ENCODE data around the gene HOXD11.

HOXD11 gene

GRCh38 chr2:176120364-176121189 lies 13.5 kb downstream of the HOXD11 start:
- DNase-seq (ENCODE audit: low read depth in 2 of 3, low spot score in 2 of 3): no peak

- no peak for DNase-seq (ENCODE audit: low read depth in 2 of 3, low spot score in 2 of 3)
Observed at GRCh38 chr2:176121190-176122051, 14.3 kb downstream of the HOXD11 start.

GRCh38 chr2:176122052-176122682 lies 15.1 kb downstream of the HOXD11 start:
- DNase-seq (ENCODE audit: low read depth in 2 of 3, low spot score in 2 of 3): no peak

DNA sequence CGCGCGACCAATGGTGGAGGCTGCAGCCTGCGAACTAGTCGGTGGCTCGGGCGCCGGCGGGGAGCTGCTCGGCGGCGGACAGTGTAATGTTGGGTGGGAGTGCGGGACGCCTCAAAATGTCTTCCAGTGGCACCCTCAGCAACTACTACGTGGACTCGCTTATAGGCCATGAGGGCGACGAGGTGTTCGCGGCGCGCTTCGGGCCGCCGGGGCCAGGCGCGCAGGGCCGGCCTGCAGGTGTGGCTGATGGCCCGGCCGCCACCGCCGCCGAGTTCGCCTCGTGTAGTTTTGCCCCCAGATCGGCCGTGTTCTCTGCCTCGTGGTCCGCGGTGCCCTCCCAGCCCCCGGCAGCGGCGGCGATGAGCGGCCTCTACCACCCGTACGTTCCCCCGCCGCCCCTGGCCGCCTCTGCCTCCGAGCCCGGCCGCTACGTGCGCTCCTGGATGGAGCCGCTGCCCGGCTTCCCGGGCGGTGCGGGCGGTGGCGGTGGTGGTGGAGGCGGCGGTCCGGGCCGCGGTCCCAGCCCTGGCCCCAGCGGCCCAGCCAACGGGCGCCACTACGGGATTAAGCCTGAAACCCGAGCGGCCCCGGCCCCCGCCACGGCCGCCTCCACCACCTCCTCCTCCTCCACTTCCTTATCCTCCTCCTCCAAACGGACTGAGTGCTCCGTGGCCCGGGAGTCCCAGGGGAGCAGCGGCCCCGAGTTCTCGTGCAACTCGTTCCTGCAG lies 15.8 kb downstream of the HOXD11 start, which contains the start of gene HOXD9:
TSS of gene HOXD9 (plus strand) at position 37 of the 728 bp plus-strand sequence. CDS start at position 87, 50 bp downstream.
- DNase-seq (ENCODE audit: low read depth in 2 of 3, low spot score in 2 of 3): no peak

DNA sequence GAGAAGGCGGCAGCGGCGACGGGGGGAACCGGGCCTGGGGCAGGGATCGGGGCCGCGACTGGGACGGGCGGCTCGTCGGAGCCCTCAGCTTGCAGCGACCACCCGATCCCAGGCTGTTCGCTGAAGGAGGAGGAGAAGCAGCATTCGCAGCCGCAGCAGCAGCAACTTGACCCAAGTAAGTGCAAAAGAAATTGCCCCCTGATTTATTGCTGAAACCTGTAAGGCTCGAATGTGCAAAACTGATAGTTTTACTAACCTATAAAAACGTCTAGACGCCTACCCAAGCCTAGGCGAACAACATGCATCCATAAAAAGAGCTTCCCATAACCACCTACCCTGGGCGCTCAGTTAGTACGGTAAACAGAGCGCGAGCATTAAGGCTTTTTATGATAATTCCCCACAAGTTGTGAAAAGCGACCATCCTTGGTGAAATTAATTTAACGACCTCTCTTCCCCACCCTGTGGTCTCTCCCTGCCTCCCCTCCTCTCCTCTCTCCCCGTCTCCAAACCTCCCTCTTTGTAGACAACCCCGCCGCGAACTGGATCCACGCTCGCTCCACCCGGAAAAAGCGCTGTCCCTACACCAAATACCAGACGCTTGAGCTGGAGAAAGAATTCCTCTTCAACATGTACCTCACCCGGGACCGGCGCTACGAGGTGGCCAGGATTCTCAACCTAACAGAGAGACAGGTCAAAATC lies 16.5 kb downstream of the HOXD11 start:
- no peak for DNase-seq (ENCODE audit: low read depth in 2 of 3, low spot score in 2 of 3)

- no peak for DNase-seq (ENCODE audit: low read depth in 2 of 3, low spot score in 2 of 3)
Observed at GRCh38 chr2:176124110-176124946, 17.2 kb downstream of the HOXD11 start.

DNA sequence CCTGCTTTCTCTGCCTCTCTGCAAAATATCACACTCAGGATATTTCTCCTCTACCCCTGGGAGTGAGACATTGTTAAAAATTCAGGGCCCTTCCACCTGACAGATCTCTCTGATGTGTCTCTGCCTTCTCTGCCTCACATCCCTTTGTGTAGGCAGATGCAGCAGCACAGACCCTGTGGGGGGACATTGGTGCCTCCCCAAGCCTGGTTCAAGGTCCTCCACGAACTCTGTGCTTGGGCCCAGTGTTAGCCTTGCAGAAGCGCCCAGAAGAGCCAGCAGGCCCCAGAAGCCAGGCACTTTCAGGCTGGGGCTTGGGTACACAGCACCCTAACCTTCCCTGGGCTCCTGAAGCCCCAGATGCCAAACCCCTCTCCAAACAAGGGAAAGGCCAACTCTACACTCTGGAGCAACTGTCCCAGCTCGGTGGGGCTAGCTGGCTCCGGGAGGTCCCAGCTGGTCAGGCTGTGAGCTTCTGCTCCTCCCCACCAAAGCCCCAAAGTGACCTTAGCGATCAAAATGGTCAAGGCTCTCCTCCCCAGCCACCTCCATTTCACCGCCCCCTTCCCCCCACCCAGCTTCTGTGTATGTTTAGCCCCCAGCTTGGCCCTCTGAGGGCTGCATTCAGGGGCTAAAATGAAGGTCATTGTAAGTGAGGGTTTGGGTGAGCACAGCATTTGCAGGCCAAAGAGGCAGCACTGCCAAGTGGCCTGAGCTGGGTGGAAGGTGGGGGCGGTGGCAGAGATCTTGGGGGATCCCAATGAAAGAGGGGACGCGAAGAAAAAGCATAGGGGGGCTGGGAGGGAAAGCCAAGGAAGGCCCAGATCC lies 18.1 kb downstream of the HOXD11 start:
- no peak for DNase-seq (ENCODE audit: low read depth in 2 of 3, low spot score in 2 of 3)

GRCh38 chr2:176125772-176126054 lies 18.6 kb downstream of the HOXD11 start:
- DNase-seq (ENCODE audit: low read depth in 2 of 3, low spot score in 2 of 3): no peak

DNA sequence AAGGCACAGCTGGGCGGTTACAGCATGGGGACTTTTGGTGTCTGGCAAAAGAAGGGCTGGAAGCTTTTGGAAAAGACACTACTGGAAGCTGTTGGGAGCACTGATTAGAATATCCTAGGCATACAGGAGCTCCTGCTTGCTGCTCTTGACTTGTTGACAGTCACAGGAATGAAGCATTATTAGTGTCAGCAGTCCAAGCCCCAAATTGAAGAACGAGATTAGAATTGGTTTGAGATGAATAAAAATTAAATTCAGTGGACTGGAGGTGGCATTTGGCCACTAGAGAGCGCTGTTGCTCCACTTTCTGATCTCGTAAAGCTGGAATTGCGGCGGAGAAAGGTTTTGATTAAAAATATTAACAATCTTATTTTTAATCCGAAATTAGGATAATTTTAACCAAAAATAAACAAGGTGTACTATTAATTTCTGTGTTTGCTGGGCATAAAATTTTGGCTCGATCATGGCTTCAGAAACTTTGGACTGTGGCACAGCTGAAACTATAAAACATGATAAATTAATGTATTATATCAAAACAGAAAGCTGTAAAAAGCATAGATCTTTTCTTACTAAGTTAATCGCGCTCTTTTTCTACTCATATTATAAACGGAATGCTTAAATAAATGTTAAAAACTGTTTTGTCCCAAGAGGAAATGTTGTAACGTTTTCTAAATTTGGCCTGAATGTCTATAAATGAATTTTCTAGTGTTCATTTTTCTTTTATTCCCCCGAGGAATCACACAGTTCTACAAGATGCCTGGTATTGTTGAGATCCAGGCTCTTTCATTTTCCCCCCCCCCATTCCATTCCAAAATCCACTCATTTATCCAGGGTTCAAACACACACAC lies 20.1 kb downstream of the HOXD11 start:
- DNase-seq (ENCODE audit: low read depth in 2 of 3, low spot score in 2 of 3): peak in 1 of 3 experiments; percentile 60

DNA sequence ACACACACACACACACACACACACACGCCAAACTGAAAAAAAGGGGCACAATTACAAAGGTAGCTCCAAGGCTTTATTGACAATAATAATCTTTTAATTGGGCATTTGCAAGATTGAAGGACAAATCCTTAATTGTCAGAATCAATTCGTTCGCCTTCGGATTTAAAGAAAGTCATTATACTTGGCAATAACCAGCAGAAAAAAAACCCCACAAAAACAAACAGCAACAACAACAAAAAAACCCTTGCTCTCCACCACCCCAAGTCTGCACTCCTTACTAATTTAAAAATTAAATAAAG lies 20.6 kb downstream of the HOXD11 start:
- DNase-seq (ENCODE audit: low read depth in 2 of 3, low spot score in 2 of 3): no peak

DNA sequence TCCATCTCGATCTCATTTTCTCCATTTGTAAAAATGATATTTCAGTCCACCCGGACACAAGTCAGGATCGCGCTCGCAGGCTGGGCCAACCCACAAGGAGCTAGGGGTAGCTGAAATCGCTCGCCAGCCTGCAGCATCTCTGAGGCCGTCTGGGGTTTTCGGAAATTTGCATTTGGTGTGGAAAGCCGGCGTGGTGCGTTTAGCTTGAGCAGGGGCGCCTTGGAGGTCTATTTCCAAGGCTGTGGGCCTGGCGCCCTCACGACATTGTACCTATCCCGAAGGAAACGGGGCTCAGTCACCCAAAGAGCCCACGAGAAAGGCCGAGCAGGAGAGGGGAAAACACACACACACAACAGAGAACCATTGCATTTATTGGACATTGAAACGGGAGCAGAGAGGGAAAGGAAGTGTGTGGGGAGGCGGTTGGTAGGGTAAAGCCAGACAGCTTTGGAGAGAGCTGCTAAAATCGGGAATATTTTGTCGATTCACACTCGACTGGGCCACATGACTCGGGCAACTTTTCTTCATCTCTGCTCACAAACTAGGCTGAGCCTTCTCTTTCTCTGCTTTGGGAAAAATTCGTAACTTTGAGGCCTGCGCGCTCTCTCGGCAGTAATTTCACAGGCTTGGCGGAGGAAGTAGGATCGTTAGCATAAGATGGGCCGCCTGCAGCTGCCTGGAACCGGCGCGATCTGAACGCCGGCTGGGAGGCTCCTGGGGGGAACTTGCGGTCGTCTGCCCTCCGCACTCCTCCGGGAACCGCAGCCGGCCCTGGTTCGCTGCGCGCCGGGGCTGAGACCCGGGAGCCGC lies 21.3 kb downstream of the HOXD11 start:
- no peak for DNase-seq (ENCODE audit: low read depth in 2 of 3, low spot score in 2 of 3)

DNA sequence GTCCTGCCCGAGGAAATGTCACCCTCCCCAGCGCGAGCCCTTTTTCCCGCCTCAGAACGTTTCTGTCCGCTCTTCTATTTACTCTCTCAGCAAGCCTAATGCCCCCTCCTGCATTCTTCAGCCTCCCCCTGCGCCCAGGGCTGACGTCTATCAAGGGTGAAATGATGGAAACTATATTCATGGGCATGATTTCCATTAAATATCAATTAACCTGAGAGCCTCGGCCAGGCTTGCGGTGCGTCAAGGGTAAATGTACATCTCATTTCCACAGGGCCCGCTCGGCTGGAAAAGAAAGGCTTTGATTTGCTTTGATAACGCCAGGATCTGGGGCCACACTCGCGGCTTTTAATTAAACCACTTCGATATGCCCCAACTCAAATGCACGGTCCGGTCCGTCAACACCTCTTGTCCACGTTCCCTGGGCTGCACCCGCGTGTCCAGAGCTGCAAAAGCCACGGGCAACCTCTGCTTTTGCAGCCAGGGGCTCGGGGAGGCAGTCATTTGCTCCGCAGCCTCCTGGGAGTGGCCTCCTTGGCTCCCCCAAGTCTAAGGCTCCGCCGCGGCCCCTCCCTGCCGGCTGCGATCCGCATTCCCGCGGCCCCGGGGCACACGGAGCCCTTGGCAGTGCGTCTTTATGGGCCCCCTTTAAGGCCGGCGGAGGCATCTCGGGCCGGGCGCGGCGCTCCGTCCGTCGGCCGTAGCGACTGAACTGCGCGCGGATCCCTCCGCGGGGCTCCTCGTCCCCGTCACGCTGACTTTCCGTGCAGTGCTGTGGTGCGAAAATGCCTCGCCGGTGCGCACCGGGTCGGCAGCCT lies 22.1 kb downstream of the HOXD11 start, which contains the start of gene HOXD8:
TSS of gene HOXD8 (plus strand) at position 724 of the 815 bp plus-strand sequence. CDS start 662 bp downstream, outside the sequence.
- no peak for DNase-seq (ENCODE audit: low read depth in 2 of 3, low spot score in 2 of 3)

GRCh38 chr2:176129813-176130146 lies 22.7 kb downstream of the HOXD11 start:
- DNase-seq (ENCODE audit: low read depth in 2 of 3, low spot score in 2 of 3): no peak

GRCh38 chr2:176130147-176130956 lies 23.3 kb downstream of the HOXD11 start:
- no peak for DNase-seq (ENCODE audit: low read depth in 2 of 3, low spot score in 2 of 3)

Measured in activated CD8-positive, alpha-beta memory T cell treated with anti-CD3 and anti-CD28 coated beads for 48 hours (primary cell).